DND-41 (cell line): ENCODE results near the gene TRPC4AP.

ENCODE experiments used
- ATAC-seq: fragments of 200-7000 bp; cut with Tn5 transposase; 3 replicates; pipeline ENCODE4 v1.9.1; 2021; ENCODE audit warnings: low read depth; ENCODE audit not compliant: insufficient read depth
- DNase-seq: peaks from one replicate; pipeline ENCODE4 v3.0.0-alpha.2; 2020
- H2AFZ ChIP-seq: 2 replicates; pipeline ENCODE4 v1.6.0; 2012; ENCODE audit warnings: low read depth, low read length
- H3K27ac ChIP-seq: 2 replicates; pipeline ENCODE4 v1.5.1; 2012; ENCODE audit warnings: low read length, inconsistent platforms
- H3K27me3 ChIP-seq: fragments of 200-600 bp; sonication (generic); 2 replicates; pipeline ENCODE4 v1.6.0; 2012; ENCODE audit warnings: low read length, mild to moderate bottlenecking, inconsistent platforms; ENCODE audit not compliant: insufficient read depth, poor library complexity
- H3K36me3 ChIP-seq: 2 replicates; pipeline ENCODE4 v1.5.1; 2012; ENCODE audit warnings: low read length, inconsistent platforms; ENCODE audit not compliant: insufficient read depth
- H3K4me1 ChIP-seq: 2 replicates; pipeline ENCODE4 v1.5.1; 2012; ENCODE audit warnings: mild to moderate bottlenecking, low read length; ENCODE audit not compliant: insufficient read depth
- H3K4me2 ChIP-seq: 2 replicates; pipeline ENCODE4 v1.6.0; 2012; ENCODE audit warnings: mild to moderate bottlenecking, moderate library complexity, low read length, inconsistent platforms; ENCODE audit not compliant: insufficient read depth
- H3K4me3 ChIP-seq, 2 experiments: fragments of 200-600 bp in 1 of 2; shearing (Covaris generic) in 1 of 2; 2 replicates each; pipeline ENCODE4 v1.5.1; 2012 to 2016; ENCODE audit warnings: inconsistent platforms in 2 of 2, low read length in 2 of 2, mild to moderate bottlenecking in 2 of 2, low read depth in 1 of 2, moderate library complexity in 1 of 2
- H3K79me2 ChIP-seq: 2 replicates; pipeline ENCODE4 v1.6.0; 2012; ENCODE audit warnings: low read length, inconsistent platforms; ENCODE audit not compliant: insufficient read depth
- H3K9ac ChIP-seq: 2 replicates; pipeline ENCODE4 v1.6.0; 2012; ENCODE audit warnings: low read depth, mild to moderate bottlenecking, inconsistent platforms, low read length, moderate library complexity
- H3K9me3 ChIP-seq: 2 replicates; pipeline ENCODE4 v1.5.1; 2012; ENCODE audit warnings: low read length, moderate library complexity, mild to moderate bottlenecking, inconsistent platforms; ENCODE audit not compliant: insufficient read depth, severe bottlenecking
- H4K20me1 ChIP-seq: 2 replicates; pipeline ENCODE4 v1.6.0; 2012; ENCODE audit warnings: low read length; ENCODE audit not compliant: insufficient read depth
- CTCF ChIP-seq: IDR thresholded peaks from 2 replicates; pipeline ENCODE4 v1.5.1; 2012; ENCODE audit warnings: borderline replicate concordance, low read length, moderate library complexity, mild to moderate bottlenecking; ENCODE audit not compliant: poor library complexity, severe bottlenecking; ENCODE audit errors: extremely low read depth
- EZH2 ChIP-seq: IDR thresholded peaks from 3 replicates; pipeline ENCODE4 v1.6.1; 2012; ENCODE audit warnings: borderline replicate concordance, low read depth, mild to moderate bottlenecking, moderate library complexity, low read length, inconsistent platforms; ENCODE audit not compliant: severe bottlenecking

TRPC4AP gene

GRCh38 chr20:34994509-34995131 lies 98.0 kb downstream of the TRPC4AP start:
- Histone ChIP-seq H2AFZ (no peak overlapping the region), H3K27me3 (no peaks in the 10 kb centered on the region), H4K20me1 (peaks cover 19% of the 10 kb centered on the region), H3K4me2 (no peak overlapping the region), H3K4me3 (no peak overlapping the region), H3K27ac (no peak overlapping the region), H3K9me3 (no peaks in the 10 kb centered on the region), H3K4me1 (no peaks in the 10 kb centered on the region), H3K9ac (no peak overlapping the region), H3K79me2 (no peaks in the 10 kb centered on the region), H3K36me3 (peaks cover 62% of the 10 kb centered on the region)
- TF ChIP-seq CTCF (no peak), EZH2 (no peak)
- DNase-seq (no peak), ATAC-seq (no peak)

- no peak for ATAC-seq
- no peaks in the 10 kb centered on the region for H3K4me1 ChIP-seq
- DNase-seq = no peak
- peaks cover 56% of the 10 kb centered on the region for H3K36me3 ChIP-seq
- TF ChIP-seq EZH2 (no peak), CTCF (no peak)
- no peak overlapping the region for H3K4me2 ChIP-seq
- H3K27ac ChIP-seq = no peak overlapping the region
- H2AFZ ChIP-seq = no peak overlapping the region
- no peaks in the 10 kb centered on the region for H3K27me3 ChIP-seq
- no peaks in the 10 kb centered on the region for H3K9me3 ChIP-seq
- peaks cover 18% of the 10 kb centered on the region for H4K20me1 ChIP-seq
- no peaks in the 10 kb centered on the region for H3K79me2 ChIP-seq
- H3K9ac ChIP-seq = no peak overlapping the region
- no peak overlapping the region for H3K4me3 ChIP-seq
Measured at GRCh38 chr20:34993941-34994508, 98.6 kb downstream of the TRPC4AP start.

GRCh38 chr20:34992751-34993417 lies 99.7 kb downstream of the TRPC4AP start:
- Histone ChIP-seq H3K4me3 (no peak overlapping the region), H2AFZ (no peak overlapping the region), H3K79me2 (no peaks in the 10 kb centered on the region), H3K4me1 (no peaks in the 10 kb centered on the region), H3K27ac (no peak overlapping the region), H3K9ac (no peak overlapping the region), H4K20me1 (peaks cover 7% of the 10 kb centered on the region; the same call in 1 of the 2 replicates), H3K9me3 (no peaks in the 10 kb centered on the region), H3K36me3 (peaks cover 45% of the 10 kb centered on the region), H3K4me2 (no peak overlapping the region), H3K27me3 (no peaks in the 10 kb centered on the region)
- TF ChIP-seq CTCF = no peak
- TF ChIP-seq EZH2 = no peak
- ATAC-seq (no peak), DNase-seq (no peak)
